ENCODE results near the gene JMJD8.

DNA sequence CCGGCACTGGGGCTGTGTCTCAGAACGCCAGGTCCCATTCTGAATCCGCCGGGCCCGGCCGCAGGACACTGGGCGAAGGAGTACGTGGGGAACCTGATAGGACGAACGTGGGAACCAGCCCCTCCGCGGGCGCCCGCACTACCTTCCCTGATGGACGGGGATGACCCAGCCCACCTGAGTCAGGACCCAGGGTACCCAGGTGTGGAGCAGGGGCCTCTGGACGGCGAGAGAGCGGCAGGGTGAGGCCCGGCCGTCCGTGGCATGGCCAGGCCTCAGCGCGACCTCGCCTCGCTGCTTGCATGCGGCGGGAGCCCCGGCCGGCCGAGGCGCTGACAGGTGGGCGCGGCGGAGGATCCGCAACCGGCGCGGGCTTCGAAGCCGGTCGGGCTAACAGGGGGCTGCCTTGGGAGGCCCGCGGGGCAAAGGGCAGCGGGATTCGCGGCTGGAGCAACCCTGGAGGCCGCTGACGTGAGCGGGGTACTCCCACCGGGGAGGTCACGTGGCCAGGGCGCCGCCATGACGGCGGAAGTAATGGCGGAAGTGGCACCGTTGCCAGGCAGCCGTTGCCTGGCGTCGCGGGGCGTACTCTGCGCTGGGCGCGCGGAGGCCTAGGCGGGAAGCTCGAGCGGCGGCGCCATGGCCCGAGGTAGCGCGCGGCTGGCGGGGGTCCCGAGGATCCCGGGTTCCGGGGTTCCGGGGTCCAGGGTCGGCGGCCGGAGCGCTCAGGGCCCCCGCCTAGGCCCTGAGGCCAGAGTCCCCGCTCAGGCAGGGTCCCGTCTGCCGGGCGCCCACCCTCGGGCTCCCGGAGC is 35.1 kb downstream of the JMJD8 start, which contains the start of gene WDR90:
- no peak for TF ChIP-seq EP300 (IDR thresholded peaks at IDR 0.05)
- TF ChIP-seq, protein P1, sequence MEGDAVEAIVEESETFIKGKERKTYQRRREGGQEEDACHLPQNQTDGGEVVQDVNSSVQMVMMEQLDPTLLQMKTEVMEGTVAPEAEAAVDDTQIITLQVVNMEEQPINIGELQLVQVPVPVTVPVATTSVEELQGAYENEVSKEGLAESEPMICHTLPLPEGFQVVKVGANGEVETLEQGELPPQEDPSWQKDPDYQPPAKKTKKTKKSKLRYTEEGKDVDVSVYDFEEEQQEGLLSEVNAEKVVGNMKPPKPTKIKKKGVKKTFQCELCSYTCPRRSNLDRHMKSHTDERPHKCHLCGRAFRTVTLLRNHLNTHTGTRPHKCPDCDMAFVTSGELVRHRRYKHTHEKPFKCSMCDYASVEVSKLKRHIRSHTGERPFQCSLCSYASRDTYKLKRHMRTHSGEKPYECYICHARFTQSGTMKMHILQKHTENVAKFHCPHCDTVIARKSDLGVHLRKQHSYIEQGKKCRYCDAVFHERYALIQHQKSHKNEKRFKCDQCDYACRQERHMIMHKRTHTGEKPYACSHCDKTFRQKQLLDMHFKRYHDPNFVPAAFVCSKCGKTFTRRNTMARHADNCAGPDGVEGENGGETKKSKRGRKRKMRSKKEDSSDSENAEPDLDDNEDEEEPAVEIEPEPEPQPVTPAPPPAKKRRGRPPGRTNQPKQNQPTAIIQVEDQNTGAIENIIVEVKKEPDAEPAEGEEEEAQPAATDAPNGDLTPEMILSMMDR (IDR thresholded peaks at IDR 0.05) = no peak

Measured in ovary (tissue), 3 donors.